ENCODE data around the gene SLC2A11.
"Not testable (repeated sequence)": the region's sequence is repeated elsewhere in the genome, so short reads cannot be mapped to it uniquely, and the experiment has no call there.

The SLC2A11 gene

GRCh38 chr22:23909296-23909898 lies 51.7 kb downstream of the SLC2A11 start:
- DNase-seq: no peak

GRCh38 chr22:23910496-23911190 lies 53.0 kb downstream of the SLC2A11 start:
- DNase-seq: no peak

DNA sequence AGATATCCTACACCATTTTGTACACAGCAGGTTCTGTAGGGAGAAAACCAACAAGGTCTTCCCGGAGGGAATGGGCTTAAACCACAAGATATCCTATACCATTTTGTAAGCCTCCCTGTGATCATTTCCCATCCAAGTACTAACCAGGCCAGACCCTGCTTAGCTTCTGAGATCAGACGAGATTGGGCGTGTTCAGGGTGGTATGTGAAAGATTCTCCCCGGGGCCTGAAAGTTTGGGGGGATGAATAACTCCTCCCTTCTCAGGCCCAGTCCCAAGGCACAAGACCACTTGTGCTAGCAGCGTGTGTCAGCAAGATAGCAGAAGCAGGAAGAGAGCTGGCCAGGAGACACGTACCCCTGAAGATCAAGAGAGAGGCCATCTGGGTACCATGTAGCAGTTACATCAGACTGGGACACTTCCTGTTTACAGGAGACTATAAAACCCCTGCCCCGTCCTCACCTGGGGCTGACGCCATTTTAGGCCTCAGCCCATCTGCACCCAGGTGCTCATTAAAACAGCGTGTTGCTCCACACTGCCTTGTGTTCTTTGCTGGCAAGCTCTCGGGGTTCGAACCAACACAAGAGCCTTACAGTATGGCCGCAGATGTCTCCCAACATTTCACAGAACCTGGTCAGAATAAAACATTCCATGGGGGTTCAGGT lies 53.8 kb downstream of the SLC2A11 start:
- no peak for DNase-seq

GRCh38 chr22:23912293-23912903 lies 54.7 kb downstream of the SLC2A11 start:
- DNase-seq: no peak

- DNase-seq: no peak
These were observed 55.6 kb downstream of the SLC2A11 start for GRCh38 chr22:23913306-23913660.

DNA sequence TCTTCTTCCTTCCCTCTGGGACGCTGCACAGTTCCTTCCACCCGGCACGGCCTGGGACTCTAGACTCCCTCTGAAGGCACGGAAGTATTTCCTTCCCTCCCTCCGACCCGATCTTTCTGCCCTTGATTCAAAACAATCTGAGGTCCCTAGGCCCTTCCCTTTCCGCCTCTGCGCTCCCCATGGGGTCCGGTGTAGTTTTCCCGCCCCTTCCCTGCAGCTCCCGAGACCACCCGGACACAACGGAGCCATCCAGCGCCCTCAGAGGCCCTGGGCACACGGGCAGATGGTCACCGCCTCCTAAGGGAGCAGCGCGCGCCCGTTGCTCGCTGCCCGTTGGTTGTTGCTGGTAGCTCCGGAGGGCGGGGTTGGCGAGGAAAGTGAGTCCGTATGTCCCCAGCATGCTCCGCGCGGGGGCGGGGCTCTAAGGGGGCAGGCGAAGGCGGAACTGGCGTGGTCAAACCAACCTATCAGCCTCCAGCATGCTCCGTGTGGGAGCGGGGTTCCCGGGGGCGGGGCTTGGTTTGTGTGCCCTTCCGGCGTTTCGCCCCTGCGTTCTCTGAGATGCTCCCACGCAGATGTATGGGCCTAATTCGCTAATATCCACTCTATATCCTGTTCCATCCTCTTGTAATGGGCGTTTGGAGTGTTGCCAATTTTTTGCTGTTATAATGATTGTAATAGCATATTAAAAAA lies 56.1 kb downstream of the SLC2A11 start:
- DNase-seq: peak; percentile 98

DNA sequence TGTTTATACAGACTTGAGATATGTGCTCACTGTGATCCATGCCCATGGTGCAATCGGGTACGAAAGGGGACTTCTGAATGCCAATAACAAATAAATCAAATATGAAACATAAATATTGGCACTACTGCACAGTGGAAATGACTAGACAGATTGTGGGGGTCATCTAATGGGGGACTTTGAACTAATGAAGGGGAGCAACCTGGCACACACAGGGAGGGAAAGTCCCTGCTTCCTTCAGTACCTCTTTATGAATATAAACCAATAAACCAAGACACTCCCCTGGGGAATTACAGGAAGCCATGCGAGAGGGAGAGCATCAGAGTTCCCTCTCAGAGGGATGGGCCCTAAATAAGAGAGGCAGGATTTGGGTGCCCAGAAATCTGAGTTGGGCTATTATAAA lies 57.6 kb downstream of the SLC2A11 start:
- no peak for DNase-seq

DNA sequence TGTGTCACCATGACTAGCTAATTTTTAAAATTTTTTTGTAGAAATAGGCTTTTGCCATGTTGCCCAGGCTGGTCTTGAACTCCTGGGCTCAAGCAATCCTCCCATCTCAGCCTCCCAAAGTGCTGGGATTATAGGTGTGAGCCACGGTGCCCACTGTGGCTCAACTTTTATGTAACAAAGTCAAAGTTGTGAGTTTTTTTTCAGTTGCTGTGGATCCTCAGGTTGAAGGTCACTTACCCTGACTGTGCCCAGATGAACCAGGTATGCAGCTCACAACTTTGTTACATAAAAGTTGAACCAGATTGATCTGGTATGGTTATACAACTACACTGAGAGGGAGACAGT lies 62.6 kb downstream of the SLC2A11 start:
- DNase-seq: not testable (repeated sequence)

GRCh38 chr22:23921586-23922201 lies 64.0 kb downstream of the SLC2A11 start:
- not testable (repeated sequence) for DNase-seq

DNA sequence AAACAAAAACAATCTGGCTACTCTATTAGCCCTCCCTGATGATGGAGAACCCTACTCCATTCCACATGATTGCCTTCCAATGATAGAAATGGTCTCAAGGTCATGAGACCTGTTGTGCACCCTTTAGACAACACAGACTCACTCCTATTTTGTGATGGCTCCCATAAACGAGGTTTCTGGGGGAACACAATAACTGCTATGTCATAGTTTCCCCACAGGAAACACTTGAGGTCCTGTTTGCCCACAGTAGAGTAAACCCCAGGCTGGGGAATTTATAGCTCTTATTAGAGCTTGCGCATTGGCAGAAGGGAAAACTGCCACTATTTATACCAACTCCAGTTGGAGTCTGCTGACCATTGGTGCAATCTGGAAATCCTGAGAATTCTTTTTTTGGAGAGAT lies 65.2 kb downstream of the SLC2A11 start:
- DNase-seq: no peak

DNA sequence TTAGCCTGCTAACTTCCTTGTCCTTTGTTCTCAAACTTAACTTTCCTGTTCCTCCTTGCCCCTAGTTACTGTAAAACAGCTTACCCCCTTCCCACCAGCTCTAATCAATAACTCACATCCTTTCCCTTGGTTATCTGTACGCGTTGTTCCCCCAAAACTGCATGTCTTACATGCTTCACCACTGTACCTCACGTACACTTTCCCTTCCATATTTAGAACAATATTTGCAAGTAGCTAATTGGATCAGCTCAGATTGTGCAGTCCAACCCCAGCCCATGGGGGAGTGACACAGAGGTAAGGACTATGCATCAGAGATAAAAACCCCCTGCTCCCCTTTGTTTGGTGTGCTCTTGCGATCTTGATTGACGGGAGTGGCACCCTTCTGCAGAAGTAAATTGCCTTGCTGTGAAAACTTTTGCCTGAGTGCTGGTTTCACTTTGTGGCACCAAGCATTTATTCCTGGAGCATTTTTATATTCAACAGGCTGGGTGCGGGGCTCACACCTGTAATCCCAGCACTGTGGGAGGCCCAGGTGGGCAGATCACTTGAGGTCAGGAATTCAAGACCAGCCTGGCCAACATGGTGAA lies 67.4 kb downstream of the SLC2A11 start:
- no peak for DNase-seq

DNA sequence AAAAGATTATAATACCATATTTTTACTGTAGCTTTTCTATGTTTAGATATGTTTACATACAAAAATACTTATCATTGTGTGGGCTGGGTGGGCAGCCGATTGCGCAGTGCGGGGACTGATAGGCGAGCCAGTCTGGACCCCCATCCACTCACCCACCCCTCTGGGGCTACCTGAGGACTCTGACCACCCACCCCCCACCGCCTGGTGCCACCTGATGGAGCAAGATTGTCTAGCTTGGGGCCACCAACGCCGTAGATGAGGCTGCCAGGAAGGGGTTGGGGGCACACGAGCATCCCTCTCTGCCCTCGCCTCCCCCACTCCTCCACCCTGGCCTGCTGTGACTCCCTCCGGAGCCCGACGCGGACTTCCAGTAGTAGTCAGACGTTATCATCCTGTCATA lies 68.9 kb downstream of the SLC2A11 start:
- no peak for DNase-seq
